NCI-H2029 treated with DMSO at 0.1 percent for 48 hours (cell line): ENCODE results near the gene OR2L8.

Source experiments
- DNase-seq: peaks from one replicate; lab custom pipeline; 2025; lab: John Stamatoyannopoulos, UW

The OR2L8 gene

GRCh38 chr1:247992986-247993385 is 44.3 kb downstream of the OR2L8 start:
- DNase-seq, result no peak

- no peak for DNase-seq
Observed at GRCh38 chr1:247998811-247999210, 50.2 kb downstream of the OR2L8 start.
